Stimulated activated CD4-positive, alpha-beta T cell treated with anti-CD3 and anti-CD28 coated beads, Interleukin-4, amount 100 ng/mL, for 4 hours (primary cell): ENCODE measurements around the gene FAM222A.

Experiments used
- DNase-seq, 2 experiments: peaks; one replicate each; pipeline ENCODE4 v3.0.0-alpha.2; 2020

The FAM222A gene

DNA sequence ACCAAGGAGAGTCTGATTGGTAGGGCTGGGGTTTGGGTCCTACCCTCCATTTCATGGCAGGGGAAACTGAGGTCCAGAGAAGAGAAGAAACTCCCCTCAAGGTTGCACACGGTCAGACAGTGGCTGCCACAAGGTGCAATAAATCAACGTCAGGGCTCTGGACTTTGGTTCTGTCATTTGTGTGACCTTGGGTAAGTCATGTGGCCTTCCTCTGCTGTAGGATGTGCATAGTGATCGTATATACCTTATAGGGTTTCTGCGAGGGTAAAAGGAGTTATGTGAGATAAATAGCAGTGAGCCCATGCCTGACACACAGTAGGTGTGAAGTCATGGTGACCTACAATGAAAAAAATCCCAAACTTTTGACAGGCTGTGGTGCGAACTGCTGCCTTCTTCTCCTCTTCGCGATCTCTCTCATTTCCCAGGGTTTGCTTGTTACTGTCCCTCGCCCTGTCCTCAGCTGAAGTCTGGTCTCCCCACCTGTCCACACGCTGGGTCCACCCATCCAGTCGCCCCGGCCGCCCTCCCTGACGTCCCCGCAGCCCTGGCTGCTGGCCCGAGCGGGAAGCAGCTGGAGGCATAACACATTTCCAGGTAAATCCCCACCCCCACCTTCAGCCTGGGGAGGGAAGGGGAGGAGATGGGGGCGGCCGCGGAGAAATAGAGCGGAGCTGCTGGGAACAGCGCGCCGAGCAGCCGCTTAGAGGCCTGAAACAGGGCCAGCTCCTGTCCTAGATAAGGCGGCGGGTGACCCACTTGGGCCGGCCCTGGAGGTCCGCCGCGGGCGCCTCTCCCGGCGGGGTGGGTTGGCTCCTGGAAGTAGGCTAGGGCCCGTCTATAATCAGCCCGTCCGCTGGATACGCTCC, 1.8 kb upstream of the FAM222A start:
- no peak for DNase-seq

DNA sequence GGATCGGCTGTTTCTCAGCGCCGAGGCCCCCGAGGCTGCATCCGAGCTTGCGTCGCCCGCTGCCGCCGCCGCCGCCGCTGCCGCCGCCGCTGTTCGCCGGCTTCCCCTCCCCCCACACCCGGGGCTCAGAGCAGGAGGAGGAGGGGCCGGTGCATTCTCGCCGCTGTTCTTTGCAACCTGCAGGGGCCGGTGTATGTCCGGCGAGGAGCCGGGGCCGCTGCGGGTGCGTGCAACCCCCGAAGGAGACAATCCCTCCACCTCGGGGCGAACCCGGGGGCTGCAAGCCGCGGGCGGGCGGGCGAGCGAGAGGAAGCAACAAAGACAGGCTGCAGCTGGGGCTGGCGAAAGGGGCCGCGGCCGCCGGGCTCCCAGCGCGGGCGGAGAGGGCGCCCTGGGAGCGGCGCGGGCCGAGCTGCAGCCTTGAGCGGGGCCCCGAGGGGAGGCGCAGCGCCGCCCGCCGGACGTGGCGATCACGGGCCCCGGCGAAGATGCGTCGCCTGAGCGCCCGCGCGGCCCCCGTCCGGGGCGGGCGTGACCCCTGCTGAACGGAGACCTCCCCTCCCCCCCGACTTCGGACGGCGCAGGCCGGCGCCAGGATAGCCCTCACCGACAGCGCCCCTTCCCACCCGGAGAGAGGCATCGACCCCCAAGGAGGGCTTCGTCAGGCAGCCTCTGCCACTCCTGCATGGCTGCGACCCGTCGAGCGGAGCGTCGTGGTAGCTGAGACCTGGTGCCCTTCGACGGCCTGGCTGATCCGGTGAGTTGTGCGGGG, 702 bp downstream of the FAM222A start:
- peak; percentile 42 to 64 for DNase-seq

DNA sequence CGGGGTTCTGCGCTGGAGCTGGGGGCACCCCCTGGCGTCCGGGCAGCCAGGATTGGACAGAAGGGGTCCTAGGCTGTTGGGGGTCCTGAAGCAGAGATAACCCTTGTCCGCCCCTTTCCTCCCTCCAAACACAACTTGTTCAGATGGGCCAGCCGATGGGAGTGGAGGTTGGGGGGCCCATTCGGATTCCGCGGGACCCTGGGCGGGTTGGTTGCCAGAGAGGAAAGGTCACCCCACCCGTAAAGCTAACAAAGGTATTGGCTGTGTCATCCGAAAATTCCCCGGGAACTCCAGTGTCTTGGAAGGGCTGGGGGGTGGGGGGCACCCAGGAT, 1.3 kb downstream of the FAM222A start:
- no peak for DNase-seq

DNA sequence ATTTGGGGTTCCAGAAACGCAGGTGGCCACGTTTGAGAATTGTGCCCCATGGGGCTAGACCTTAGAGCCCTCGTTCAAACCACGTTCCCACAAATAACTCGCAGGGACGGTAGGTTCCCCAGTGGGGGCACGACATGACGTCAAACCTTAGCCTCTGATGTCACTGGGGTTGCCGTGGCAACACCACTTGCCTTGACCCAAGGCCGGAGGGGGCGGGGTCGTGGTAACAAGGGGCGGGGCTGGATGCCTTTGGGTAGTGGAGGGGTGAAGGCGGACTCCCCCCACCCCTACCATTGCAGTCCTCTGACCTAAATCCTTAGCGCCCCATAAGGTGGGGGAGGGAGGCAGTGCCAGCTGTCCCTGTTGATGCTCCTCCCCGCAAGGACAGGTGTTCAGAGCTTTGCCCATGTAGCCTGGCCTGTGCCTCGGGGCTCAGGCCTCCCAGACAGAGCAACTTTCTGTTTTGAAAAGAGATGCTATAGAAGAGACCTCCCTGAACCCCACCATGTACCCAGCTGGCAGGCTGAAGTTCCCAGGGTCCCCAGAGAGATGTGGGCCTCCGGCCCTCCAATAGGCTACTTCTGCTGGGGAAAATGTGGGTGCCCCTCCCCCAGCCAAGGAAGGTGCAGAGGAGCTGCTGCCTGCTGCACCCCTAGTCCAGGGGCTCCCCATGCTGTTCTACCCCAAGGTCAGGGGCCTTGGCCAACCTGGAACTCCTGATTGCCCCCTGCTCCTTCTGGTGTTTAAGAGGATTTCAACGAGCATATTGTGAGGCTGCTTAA, 1.9 kb downstream of the FAM222A start:
- DNase-seq, result no peak

DNA sequence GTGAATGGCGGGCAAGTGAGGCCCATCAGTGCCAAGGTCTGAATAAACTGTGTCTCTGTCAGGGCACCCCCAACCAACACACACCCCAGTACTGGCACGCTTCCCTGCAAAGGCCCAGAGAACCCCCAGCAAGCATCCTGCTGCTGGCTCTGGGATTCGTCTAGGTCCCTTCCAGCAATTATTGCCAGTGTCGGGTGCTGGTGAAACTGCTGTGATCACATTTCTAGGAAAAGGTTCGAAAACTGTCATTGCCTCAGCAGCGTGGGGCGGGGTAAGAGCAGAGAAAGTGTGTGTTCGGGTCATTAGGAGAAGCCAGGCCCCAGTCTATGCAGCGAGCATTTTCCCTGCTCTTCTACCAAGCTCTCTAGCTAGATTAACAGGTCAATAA, 2.5 kb downstream of the FAM222A start:
- DNase-seq, result no peak

DNA sequence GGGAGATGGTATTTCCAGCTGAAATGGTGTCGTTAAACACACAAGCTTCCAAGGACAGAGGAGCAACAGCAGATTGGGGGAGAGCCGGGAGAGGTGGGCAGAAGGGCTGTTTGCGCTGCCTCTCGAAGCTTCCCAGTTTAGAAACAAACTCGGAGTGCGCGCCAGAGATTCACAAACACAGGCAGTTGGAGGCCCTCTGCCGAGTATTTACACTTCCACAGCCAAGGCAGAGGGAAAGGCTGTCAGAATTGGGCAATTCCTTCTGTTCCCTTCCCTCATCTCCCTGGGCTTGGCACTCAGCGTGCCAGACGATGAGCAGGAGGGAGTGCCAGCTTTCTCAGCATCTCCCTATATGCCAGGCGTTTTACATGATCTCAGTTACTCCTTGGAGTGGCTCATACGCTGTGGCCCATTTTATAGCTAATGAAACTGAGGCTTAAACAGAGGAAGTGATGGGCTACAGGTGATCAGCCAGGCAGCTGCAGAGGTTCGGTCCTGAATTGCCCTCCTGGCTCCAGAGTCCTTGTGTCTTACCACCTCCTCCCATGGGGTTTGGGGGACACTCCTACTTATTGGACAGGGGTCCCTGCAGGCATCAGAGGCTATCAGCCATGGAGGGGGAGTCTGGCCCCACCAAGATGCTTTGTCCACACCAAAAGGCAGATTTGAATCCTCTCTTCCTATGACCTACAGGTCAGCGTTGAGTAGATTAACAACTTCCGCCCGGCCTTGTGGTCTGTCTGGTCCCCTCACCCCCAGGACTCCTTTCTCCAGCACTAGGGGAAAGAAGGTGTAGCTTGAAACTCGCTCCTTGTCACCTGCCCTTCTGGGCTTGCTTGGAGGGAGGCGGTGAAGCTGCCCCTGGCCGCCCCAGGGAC, 3.1 kb downstream of the FAM222A start:
- no peak for DNase-seq

DNA sequence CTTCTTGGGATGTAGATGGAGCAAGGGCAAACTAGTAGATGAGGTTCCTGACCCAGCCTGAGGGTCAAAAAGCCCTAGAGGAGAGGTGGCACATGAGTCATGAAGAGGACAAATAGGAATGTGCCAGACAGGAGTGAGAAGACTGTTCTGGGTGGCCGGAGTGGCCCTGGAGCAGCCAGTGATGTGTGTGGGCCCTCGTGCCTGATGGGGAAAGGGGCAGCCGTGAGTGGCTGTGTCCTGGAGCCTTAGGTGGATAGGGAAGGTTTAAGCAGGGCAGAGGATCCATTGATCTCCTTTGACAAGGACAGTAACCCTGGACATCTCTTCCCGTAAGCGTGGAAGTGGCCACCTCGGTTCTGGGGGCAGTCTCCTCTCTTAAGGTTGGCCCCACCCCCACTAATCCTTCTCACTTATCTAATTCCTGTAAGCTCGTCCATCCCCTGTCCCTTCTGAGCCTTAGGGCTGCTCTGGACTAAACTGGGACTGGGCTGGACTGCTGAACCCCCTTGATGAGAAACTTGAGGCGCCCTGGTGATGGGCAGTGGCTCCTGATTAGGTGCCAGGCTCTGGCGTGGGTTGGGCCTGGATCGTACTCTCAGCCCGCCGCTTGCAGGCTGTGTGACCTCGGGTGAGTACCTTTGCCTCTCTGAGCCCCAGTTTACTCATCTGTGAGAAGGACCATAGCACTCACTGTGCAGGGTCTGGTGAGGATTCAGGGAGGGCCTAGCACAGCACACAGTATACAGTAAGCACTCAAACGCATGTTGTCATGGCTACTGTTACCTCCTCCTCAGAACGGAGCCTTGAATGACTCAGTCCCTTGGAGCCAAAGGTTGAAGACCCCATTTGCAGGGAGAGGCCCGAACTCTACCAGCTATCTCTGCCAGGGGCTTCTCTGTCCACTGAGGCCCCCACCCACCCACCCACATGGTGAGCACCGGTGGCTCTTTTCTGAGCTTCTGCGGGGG, 4.0 kb downstream of the FAM222A start:
- DNase-seq, result no peak

DNA sequence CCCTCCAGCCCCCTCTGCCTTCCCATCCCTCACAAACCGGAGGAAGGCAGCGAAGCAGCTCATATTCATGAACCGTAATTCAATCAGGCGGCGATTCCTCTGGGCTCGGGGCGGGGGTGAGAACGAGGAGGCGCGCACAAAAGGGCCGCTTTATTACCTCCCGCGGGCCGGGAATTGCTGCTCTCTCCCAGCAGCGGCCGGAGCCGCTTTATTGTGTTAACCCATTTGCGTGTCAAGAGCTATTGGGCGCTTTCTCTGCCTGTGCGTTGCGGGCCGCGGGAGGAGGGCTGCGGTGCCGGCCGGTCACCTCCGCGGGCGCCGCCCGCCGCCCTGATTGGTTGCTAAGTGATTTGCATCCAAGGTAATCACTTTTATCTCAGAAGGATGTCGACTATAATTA, 4.8 kb downstream of the FAM222A start:
- no peak for DNase-seq

DNA sequence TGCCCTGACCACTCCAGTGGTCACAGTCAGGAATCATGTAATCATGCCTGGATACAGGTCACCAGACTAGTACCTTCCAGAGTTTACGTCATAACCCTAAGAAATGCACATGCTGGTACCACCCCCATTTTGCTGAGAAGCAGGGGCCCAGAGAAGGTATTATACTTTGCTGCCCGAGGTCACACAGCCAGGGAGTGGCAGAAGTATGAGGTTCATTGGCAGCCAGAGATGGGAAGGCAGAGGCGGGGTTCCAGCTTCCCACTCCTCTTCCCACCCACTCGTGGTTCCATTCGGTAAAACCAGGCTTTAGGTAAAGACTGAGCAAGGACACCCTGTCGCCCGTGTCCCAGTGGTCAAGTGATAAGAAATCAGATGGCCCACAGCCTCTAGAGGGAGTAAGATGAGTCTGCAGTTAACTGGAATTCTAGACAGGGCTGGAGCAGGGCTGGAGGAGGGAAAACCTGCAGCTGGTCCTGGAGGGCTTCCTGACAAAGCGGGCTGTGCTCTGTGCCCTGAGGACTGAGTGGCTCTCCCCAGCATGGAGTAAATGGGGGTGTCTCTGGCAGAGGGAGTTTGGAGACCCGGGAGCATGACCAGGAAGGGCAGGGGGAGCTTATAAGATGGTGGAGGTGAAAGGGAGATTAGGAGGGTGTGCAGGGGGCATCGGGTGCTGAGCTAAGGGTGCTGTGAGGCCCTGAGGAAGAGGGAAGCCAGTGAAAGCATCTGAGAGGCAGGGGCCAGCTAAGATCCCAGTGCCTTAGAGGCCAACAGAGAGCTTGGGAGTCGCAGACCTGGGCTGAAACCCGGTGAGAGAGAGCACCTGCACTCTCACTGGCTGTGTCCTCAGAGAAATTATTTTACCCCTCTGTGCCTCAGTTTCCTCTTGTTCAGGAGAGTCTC, 5.7 kb downstream of the FAM222A start:
- DNase-seq, result no peak

DNA sequence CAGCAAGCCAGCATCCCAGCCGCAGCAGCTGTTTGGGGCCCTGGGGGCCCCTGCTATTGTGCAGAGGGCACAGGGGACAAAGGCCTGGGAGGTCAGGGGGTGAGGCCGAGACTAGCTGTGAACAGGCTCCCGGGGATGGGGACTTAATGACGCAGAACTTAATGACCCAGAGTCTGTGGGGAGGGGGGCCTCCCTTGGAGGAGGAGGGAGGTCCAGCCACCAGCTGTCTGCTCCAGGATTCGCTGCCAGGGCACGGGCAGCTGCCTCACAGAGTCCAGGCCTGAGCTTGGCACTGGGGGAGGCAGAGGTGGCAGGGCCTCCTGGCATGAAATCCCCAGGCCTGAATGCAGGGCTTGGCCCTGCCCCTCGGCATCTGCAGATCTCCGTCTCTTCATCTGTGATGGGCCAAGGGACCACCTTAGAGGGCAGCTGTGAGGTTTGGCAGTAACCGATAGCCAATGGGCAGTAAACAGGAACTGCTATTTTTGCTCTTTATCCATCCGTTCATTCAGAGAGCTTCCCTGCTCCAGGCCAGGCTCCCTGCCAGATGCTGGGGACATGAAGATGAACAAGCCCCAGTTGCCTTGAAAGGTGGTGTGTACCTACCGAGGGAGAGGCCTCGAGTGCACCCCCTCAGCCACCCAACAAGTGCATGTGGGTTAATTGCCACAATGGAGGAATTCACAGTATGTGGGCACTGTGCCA, 6.7 kb downstream of the FAM222A start:
- DNase-seq, result no peak

DNA sequence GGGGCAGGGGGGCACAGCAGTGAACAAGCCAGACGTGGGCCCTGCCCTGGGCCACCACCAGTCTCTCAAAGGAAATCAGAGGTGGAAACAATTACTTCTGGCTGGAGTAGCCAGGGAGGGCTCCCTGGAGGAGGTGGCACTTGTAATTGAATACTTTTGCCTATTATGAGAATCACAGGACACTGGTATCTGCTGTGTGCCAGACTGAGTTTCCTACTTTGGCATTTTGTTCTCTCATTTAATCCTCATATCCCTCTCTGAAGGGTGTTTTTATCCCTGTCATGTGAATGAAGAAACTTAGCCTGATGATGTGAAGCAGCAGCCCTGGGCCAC, 7.2 kb downstream of the FAM222A start:
- no peak for DNase-seq

DNA sequence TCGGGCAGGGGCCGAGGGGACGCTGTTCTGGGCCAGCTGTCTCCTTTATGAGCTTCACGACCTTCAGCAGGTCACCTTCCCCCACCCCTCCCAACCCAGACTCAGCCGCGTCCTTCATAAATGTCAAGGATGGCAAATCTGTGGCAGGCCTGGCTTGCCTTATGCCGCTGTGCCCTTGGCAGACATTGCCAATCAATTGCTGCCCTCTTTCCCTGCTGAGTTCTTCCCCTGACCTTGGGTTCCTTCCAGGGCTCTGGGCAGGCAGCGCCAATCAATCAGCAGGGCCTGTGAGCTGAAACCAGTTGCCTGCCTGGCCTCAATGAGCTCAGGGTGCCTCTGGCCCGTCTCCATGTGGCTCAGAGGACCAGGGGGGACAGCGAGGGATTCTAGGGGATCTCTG, 7.7 kb downstream of the FAM222A start:
- DNase-seq, result no peak

DNA sequence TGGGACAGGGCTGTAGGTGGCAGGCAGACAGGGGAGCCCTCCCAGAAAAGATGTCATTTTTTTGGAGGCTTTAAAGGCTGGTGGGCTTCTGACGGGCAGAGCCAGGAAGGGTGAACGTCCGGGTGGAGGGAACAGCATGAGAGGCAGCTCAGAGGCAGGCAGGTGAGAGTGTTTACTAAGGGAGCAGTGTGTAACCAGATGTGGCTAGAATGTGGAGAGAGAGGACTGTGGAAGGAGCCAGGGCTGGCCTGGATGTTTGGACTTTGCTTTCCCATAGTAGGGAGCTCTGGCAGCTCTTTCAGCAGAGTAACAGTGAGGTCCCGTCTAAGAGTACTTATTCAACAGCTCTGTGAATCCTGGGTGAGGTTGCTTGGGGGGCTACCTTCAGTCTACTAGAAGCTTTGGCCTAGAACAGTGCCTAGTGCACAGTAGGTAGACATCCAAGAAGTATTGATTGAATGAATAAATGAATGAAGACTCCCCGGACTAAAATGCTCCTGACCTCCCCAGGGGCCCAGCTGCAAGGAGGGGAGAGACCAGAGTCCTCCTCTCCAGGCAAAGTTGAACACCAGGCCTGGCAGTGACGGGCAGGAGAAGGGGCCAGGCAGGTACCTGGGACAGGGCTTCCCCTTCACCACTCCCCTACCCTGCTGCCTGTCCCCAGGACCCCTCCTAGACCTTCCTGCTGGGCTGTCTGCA, 8.5 kb downstream of the FAM222A start:
- DNase-seq, result no peak

DNA sequence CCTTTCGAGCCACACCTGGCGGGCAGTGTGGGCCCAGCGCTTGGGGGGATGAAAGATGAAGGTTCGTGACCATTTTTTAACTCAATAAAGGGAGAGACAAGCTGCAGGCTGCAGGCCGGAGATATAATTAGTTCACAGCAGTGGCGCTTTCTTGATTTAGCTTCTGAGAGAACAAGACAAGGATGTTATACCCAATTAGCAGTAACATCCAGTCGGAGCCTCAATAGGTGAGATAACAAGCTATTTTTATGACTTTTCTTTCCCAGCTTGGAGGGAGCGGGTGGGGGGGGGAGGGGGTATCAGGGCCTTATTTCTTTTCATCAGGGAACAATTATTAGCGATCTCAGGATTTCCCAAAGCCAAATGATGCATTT, 9.1 kb downstream of the FAM222A start:
- DNase-seq, result no peak

DNA sequence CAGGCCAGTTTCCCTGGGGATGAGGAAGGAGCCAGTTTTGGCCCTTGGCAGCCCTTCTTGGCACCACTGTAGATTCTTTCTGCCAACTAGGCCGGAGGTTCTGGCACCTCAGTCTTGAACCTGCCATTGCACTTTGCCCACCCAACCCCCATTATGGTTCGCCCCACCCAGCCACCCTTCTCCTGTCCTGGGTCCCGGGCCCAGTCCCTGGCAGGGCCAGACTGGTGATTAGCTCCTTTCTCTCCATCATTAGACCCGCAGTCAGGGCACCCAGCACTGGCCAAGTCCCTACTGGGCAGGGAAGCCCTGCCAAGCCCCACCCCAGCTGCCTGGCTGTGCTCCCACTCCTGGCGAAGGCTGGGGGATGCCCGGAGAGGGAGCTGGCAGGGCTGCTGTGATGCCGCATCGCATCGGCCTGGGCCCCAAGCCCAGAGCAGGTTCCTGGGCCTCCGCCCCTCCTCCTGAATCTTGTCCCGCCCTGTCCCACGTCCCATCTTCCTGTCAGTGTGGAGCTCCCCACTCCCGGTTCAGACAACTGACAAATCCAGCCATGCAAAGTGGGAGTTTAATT, 9.8 kb downstream of the FAM222A start:
- no peak for DNase-seq

DNA sequence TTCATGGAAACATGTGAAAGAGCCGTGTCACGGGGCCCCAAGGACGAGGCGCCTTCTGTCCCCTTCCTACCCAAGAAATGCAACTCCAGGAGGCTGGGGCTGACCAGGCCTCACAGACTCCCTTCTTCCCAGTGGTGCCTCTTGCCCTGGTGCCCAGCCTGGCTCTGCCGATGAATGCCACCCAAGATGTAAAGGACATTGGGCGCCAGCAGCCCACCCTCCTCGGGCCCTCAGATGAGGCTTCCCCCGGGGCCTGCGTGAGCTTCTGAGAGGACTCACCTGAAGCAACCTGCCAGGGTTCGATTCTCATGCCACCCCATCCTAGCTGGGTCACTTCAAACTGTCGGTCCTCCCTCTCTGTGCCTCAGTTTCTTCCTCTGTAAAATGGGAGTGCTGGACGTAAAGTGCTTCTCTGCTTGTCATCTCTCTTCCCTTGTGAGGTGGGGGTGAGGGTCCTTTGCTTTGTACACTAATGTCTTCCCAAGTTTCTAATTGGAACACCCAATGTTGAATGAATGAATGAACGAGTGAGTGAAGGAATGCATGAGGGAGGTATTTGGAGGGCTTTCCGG, 10.8 kb downstream of the FAM222A start:
- no peak for DNase-seq

DNA sequence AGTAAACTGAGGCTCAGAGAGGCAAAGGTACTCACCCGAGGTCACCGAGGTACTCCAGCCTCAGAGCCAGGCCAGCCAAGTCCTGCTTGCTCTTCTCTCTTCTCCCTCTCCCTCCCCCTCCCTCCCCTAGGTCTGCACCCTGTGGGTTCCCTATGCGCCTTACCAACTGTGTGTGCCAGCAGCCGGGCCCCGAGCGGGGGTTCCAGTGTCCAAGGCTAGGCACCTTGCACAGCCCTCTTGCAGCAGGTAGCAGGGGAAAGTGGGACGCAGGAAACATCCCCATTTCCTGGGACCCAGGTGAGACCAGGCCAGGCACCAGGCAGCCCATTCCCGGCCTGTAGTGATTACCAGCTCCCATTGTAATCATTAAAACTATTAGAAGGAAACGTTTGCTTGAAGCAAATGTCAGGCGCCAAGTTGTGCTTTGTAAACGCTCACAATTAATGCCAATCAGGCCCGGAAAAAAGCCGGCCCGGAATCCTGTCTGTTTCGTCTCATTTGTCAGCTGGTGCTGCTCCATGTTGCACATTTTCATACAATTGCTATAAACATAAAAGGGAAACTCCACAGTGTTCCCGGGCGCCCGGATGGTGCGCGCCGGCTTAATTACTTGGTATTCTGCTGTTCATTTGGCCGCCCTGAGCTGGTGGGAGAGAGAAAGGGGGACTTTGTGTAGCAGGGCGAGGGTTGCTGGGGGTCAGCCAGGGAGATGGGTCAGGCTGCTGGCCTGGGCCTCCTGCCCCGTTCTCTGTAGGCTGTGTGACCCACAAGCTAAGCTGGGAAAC, 11.9 kb downstream of the FAM222A start:
- DNase-seq, result no peak

DNA sequence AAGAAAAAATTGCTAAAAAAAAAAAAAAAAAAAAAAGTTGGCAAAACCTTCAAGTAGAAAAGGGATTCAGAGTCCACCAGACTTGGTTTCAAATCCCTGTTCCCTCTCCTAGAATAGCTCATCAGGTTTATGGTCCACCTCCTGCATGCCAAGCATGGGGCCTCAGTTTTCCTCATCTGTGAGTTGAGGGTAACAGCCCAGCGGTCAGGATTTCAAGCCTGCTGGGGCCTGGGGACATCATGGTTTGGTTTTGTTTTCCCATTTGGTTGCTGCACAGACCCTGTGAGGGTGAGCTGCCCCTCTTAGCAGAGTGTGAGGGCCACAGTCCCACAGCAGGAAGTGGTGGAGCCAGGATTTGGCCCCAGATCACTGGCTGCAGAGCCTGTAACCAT, 12.5 kb downstream of the FAM222A start:
- DNase-seq, result no peak
